Measurements from ENCODE around the gene ATRN. TPM values are rescaled to one million over a fixed set of nuclear protein-coding genes. Genes with fewer than 3 reads are reported as not detected.
A peak's percentile ranks its signal among the peaks of the same experiment; 100 is the strongest.

Gene ATRN
- total RNA-seq, 2 experiments from 2014 or later: 0.09 to 4.5 TPM

- TF ChIP-seq, protein P1, sequence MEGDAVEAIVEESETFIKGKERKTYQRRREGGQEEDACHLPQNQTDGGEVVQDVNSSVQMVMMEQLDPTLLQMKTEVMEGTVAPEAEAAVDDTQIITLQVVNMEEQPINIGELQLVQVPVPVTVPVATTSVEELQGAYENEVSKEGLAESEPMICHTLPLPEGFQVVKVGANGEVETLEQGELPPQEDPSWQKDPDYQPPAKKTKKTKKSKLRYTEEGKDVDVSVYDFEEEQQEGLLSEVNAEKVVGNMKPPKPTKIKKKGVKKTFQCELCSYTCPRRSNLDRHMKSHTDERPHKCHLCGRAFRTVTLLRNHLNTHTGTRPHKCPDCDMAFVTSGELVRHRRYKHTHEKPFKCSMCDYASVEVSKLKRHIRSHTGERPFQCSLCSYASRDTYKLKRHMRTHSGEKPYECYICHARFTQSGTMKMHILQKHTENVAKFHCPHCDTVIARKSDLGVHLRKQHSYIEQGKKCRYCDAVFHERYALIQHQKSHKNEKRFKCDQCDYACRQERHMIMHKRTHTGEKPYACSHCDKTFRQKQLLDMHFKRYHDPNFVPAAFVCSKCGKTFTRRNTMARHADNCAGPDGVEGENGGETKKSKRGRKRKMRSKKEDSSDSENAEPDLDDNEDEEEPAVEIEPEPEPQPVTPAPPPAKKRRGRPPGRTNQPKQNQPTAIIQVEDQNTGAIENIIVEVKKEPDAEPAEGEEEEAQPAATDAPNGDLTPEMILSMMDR (conservative IDR thresholded peaks at IDR 0.05; ENCODE audit: low read length): no peak
- TF ChIP-seq EZH2phosphoT487 (IDR thresholded peaks at IDR 0.05; ENCODE audit: borderline replicate concordance, low read depth, low read length): no peak
- BruUV-seq (replicated peaks): no TSS peak
- intact Hi-C loops (cut with micrococcal nuclease; ENCODE audit: unreplicated experiment): no loop called here
These were observed 16.0 kb downstream of the ATRN start for GRCh38 chr20:3486850-3487249.

DNA sequence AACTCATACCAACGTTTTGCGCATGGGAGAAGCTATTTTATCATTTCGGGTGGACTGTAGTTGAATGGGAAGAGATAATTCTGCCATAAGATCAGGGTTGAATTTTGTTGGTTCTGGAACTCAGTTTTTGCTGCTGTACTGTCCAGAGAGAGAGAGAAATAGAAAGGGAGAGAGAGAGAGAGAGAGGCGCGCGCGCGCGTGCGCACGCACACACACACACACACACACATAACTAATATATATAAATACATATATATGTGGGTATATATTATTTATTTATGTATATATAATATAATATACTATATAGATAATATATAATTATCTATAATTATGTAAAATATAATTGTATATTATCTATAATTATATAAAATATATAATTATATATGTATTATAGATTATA, 21.9 kb downstream of the ATRN start:
- POLR2A ChIA-PET: no interaction called here
- TF ChIP-seq, protein P1 (conservative IDR thresholded peaks at IDR 0.05; ENCODE audit: low read length): no peak
- no peak for TF ChIP-seq EZH2phosphoT487 (IDR thresholded peaks at IDR 0.05; ENCODE audit: borderline replicate concordance, low read depth, low read length)
- Histone ChIP-seq H2AFZ (ENCODE audit: low read length) (no peak overlapping the region), H3K27ac (ENCODE audit: low read depth, low read length, poor library complexity, severe bottlenecking) (no peak overlapping the region), H3K4me3 (ENCODE audit: low read depth, low read length, poor library complexity, severe bottlenecking) (no peak overlapping the region), H3K4me2 (ENCODE audit: low read length) (no peak overlapping the region), H3K9me2 (ENCODE audit: insufficient read depth, low read length) (no peaks in the 10 kb centered on the region), H3K9me3 (ENCODE audit: low read length) (no peaks in the 10 kb centered on the region), H3K36me3 (ENCODE audit: insufficient read depth, low read length) (no peaks in the 10 kb centered on the region), H3K79me2 (ENCODE audit: insufficient read depth, low read depth, low read length) (no peaks in the 10 kb centered on the region), H3K4me1 (ENCODE audit: insufficient read depth, low read length, poor library complexity, severe bottlenecking) (no peaks in the 10 kb centered on the region), H4K20me1 (ENCODE audit: insufficient read depth, low read length) (no peaks in the 10 kb centered on the region)
- BruUV-seq (replicated peaks): no TSS peak
- intact Hi-C loops (cut with micrococcal nuclease; ENCODE audit: unreplicated experiment): no loop called here
- CTCF ChIA-PET (ENCODE audit: unreplicated experiment): no interaction called here
- DNase-seq (ENCODE audit: low spot score): no peak

More at GRCh38 chr20:3486850-3487249, 16.0 kb downstream of the ATRN start:
- no peaks in the 10 kb centered on the region for H4K20me1 ChIP-seq (ENCODE audit: insufficient read depth, low read length)
- H3K79me2 ChIP-seq (ENCODE audit: insufficient read depth, low read depth, low read length): no peaks in the 10 kb centered on the region
- no peak overlapping the region for H3K4me2 ChIP-seq (ENCODE audit: low read length)
- no peak overlapping the region for H3K4me3 ChIP-seq (ENCODE audit: low read depth, low read length, poor library complexity, severe bottlenecking)
- ChIA-PET CTCF (ENCODE audit: unreplicated experiment) (no interaction called here), POLR2A (no interaction called here)
- no peak overlapping the region for H3K27ac ChIP-seq (ENCODE audit: low read depth, low read length, poor library complexity, severe bottlenecking)
- H3K9me2 ChIP-seq (ENCODE audit: insufficient read depth, low read length): no peaks in the 10 kb centered on the region
- H3K9me3 ChIP-seq (ENCODE audit: low read length): peaks cover 7% of the 10 kb centered on the region
- DNase-seq (ENCODE audit: low spot score): no peak
- H3K36me3 ChIP-seq (ENCODE audit: insufficient read depth, low read length): no peaks in the 10 kb centered on the region
- no peak overlapping the region for H2AFZ ChIP-seq (ENCODE audit: low read length)
- no peaks in the 10 kb centered on the region for H3K4me1 ChIP-seq (ENCODE audit: insufficient read depth, low read length, poor library complexity, severe bottlenecking)

DNA sequence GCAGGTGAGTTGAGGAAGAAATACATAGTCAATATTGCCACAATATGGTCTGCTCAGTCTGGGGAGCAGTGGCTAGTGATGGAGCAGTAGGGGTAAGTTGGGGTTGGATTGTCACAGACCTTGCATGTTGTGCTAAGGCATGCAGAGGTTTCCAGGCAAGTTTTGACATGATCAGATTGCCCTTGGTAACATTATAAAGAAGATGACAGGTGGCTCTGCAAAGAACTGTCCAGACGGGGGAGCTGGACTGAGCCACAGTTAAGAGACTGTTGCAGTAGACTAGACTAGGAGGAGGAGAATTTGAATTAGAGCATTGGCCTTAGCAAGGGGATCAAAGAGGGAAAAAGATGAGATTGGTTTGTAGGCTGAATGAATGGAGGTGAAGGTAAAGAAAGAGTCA, 23.4 kb downstream of the ATRN start:
- intact Hi-C loops (cut with micrococcal nuclease; ENCODE audit: unreplicated experiment): no loop called here
- Histone ChIP-seq H3K4me3 (ENCODE audit: low read depth, low read length, poor library complexity, severe bottlenecking) (no peak overlapping the region), H3K9me2 (ENCODE audit: insufficient read depth, low read length) (no peaks in the 10 kb centered on the region), H3K79me2 (ENCODE audit: insufficient read depth, low read depth, low read length) (no peaks in the 10 kb centered on the region), H3K36me3 (ENCODE audit: insufficient read depth, low read length) (no peaks in the 10 kb centered on the region), H3K4me1 (ENCODE audit: insufficient read depth, low read length, poor library complexity, severe bottlenecking) (no peaks in the 10 kb centered on the region), H3K27ac (ENCODE audit: low read depth, low read length, poor library complexity, severe bottlenecking) (no peak overlapping the region), H2AFZ (ENCODE audit: low read length) (no peak overlapping the region), H4K20me1 (ENCODE audit: insufficient read depth, low read length) (no peaks in the 10 kb centered on the region), H3K9me3 (ENCODE audit: low read length) (no peaks in the 10 kb centered on the region), H3K4me2 (ENCODE audit: low read length) (no peak overlapping the region)
- no TSS peak for BruUV-seq (replicated peaks)
- CTCF ChIA-PET (ENCODE audit: unreplicated experiment): no interaction called here
- TF ChIP-seq, protein P1 (conservative IDR thresholded peaks at IDR 0.05; ENCODE audit: low read length): peak; percentile 44; the same call in 1 of the 2 replicates
- no peak for TF ChIP-seq EZH2phosphoT487 (IDR thresholded peaks at IDR 0.05; ENCODE audit: borderline replicate concordance, low read depth, low read length)
- POLR2A ChIA-PET: no interaction called here
- no peak for DNase-seq (ENCODE audit: low spot score)

Measured in OCI-LY7 (cell line).